Ramos (cell line): ENCODE data around the gene FIGNL2.

Experiments
- in situ Hi-C: fragments of 300-500 bp; cut with MboI; formaldehyde crosslinking; loops from one replicate; pipeline ENCODE4 v1.14.3; 2022; ENCODE audit warnings: low sequenced_read_pairs; ENCODE audit not compliant: unreplicated experiment

The FIGNL2 gene

GRCh38 chr12:51838762-51839161, 9.8 kb downstream of the FIGNL2 start:
- in situ Hi-C loops: loop anchor here (25.0 kb wide), 1 partner anchor 426 kb away; the partner anchor contains the start of gene SLC4A8

DNA sequence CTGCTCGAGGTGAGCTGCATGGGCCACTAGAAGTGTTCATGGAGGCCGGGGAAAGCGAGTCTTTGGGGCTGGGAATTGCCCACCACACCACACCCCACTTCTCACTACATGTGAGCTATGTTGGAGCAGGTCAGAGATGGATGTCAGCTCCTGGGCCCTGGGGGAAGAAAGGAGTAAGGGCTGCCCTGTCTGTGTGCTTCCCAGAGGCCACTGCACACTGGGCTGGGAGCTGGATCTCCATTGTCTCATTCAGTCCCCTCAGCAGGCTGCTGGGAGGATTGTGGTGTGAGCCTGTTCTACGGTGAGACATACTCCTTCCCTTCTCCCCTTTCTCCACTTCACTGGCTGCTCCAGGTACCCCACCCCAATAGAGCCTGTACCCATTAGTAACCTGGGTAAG, 10.5 kb downstream of the FIGNL2 start:
- in situ Hi-C loops: loop anchor here (25.0 kb wide), 1 partner anchor 426 kb away; the partner anchor contains the start of gene SLC4A8

- in situ Hi-C loops: loop anchor here (25.0 kb wide), 1 partner anchor 425 kb away; the partner anchor contains the start of gene SLC4A8
Measured at GRCh38 chr12:51837286-51837685, 11.2 kb downstream of the FIGNL2 start.

DNA sequence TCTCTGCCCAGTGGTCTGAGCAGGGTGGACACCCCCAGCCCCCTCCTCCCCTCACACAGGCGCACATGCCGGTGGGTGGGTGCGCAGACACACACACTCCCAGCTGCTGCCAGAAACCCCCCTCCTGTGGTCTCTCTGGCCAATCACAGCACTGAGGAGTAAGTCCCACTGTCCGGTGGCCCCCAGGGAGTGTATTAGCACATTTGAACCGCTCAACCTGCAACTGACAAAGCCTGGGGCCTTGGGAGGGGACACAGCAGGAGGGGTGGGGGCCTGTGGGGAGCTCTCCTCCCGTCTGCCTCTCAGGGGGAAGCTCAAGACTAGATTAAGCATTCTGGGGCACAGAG, 11.7 kb downstream of the FIGNL2 start:
- in situ Hi-C loops: loop anchor here (25.0 kb wide), 1 partner anchor 424 kb away; the partner anchor contains the start of gene SLC4A8

DNA sequence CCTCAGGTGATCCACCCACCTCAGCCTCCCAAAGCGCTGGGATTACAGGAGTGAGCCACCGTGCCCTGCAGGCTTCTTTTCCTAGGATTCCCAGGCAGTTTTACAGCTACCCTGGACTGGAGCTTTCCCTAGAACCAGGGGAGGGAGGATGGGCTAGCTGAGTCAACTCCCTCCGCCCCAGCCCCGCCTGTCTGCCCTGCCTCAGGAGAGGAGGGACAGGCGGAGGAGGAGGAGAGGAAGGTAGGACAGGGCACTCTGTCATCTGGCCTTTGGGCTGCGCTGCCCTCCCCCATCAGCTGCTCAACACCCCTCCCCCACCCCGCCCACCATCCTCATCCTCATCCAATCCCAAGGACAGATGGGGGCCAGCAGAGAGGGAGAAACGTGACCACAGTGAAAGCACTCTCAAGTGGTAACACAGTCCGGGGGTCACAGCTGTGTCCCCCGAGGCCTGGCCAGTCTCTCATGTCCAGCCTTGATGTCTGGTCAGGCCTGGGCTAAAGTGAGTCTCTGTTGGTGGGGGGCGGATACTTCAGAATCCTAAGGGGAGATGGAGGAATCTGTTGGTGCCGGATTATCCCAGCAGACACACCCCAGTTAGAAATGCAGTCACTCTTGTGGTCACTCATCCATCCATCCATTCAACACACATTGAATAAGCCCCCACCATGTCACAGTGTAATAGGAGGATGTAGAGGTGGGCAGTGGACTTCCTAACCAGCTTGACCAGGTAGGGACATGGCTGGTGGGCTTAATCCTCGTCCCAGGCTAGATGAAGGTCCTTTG, 12.3 kb downstream of the FIGNL2 start:
- in situ Hi-C loops: loop anchor here (25.0 kb wide), 1 partner anchor 424 kb away; the partner anchor contains the start of gene SLC4A8

DNA sequence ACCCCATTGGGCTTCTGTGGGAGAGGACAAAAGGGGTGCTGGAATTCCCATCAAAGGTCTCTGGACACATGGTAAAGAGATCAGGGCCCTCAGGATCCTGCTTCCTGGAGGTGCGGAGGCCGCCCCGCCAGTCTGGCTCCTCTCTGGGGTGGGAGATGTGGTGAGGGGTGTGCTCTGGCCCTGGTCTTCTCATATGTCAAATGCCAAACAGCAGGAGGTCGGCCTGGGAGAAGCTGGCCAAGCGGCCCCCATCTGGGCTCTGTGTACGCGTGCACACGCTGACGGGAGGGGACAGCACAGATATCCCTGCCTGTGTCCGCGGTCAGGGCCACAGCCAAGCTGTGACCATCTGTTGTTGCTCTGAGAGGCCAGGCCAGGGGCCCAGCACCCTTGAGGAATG, 14.1 kb downstream of the FIGNL2 start:
- in situ Hi-C loops: loop anchor here (25.0 kb wide), 1 partner anchor 422 kb away; the partner anchor contains the start of gene SLC4A8

DNA sequence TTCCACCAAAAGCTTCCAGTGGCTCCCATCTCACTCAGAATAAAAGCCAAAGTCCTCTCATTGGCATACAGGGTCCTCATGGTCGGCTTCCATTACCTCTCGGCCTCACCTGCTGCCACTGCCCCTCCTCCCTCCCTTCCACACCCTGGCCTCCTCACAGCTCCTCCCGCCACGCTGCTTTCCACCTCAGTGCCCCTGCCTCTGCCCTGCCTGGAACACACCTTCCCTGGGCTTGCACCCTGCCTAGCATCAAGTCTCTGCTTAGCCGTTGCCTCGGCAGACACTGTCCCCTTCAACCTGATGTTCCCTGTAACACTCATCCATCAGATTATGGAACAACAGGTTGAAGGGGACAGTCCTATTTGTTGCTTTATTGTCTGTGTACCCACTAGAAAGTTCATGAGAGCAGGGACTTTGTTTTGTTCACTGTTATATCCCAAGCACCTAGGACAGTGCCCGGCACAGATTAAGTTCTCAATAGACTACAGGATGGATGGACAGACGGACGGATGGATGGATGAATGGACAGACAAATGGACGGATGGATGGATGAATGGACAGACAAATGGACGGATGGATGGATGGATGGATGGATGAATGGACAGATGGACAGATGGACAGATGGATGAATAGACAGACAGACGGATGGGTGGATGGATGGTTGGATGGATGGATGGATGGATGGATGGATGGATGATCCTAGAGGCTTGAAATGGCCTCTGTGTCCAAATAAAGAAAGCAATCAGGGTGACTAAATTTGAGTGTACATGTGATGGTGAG, 14.9 kb downstream of the FIGNL2 start:
- in situ Hi-C loops: loop anchor here (25.0 kb wide), 1 partner anchor 421 kb away; the partner anchor contains the start of gene SLC4A8

DNA sequence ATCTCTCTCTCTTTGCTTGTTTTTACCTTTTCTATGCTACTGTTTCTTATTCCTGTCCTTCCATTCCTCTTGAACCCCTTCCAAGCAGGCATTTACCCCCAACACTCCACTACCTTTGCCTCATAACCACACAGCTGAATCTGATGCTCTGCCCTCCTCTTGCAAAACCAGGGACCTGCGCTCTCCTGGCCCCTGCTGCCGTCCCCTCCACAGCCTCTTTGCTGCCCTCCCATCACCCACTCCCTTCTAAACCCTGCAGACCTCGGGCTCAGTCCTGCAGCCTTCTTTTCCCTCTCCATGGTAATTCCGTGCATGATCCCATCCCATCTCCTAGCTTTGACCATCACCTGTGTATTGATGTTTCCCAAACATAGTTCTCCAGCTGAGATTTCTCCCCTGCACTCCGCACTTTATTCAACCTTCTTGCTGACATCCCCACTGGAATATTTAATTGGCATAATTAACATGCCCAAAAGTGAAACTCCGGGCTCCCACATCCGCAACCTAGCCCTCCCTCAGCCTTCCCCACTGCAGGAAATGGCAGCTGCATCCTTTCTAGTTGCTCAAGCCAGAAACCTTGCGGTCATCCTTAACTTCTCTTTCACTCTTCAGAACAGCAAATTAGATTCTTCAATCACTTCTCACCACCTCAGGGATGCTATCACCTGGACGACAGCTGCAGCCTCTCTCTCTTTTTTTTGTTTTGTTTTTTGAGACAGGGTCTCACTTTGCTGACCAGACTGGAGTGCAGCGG, 16.0 kb downstream of the FIGNL2 start:
- in situ Hi-C loops: loop anchor here (25.0 kb wide), 1 partner anchor 420 kb away; the partner anchor contains the start of gene SLC4A8

GRCh38 chr12:51831817-51832216, 16.7 kb downstream of the FIGNL2 start:
- in situ Hi-C loops: loop anchor here (25.0 kb wide), 1 partner anchor 420 kb away; the partner anchor contains the start of gene SLC4A8

DNA sequence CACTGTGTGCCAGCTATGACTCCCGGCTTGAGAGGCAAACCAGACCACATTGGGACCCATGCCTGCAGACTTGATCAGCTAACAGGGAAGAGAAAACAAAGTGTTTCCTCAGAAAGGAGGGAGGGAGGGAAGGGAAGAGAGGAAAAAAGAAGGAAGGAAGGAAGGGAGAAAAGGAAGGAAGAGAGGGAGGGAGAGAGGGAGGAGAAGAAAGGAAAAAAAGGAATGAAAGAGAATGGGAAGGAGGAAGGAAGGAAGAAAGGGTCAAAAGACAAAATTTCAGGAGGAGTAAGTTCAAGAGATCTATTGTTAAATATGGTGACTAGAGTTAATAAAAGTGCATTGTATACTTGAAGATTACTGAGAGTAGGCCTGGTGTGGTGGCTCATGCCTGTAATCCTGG, 18.9 kb downstream of the FIGNL2 start:
- in situ Hi-C loops: loop anchor here (25.0 kb wide), 1 partner anchor 417 kb away; the partner anchor contains the start of gene SLC4A8

GRCh38 chr12:51829011-51829481, 19.5 kb downstream of the FIGNL2 start:
- in situ Hi-C loops: loop anchor here (25.0 kb wide), 1 partner anchor 417 kb away; the partner anchor contains the start of gene SLC4A8

- in situ Hi-C loops: loop anchor here (25.0 kb wide), 1 partner anchor 416 kb away; the partner anchor contains the start of gene SLC4A8
Measured at GRCh38 chr12:51827925-51828818, 20.3 kb downstream of the FIGNL2 start.

- in situ Hi-C loops: loop anchor here (25.0 kb wide), 1 partner anchor 415 kb away; the partner anchor contains the start of gene SLC4A8
Measured at GRCh38 chr12:51826881-51827280, 21.6 kb downstream of the FIGNL2 start.

GRCh38 chr12:51825216-51825615, 23.3 kb downstream of the FIGNL2 start:
- in situ Hi-C loops: loop anchor here (25.0 kb wide), 1 partner anchor 413 kb away; the partner anchor contains the start of gene SLC4A8

DNA sequence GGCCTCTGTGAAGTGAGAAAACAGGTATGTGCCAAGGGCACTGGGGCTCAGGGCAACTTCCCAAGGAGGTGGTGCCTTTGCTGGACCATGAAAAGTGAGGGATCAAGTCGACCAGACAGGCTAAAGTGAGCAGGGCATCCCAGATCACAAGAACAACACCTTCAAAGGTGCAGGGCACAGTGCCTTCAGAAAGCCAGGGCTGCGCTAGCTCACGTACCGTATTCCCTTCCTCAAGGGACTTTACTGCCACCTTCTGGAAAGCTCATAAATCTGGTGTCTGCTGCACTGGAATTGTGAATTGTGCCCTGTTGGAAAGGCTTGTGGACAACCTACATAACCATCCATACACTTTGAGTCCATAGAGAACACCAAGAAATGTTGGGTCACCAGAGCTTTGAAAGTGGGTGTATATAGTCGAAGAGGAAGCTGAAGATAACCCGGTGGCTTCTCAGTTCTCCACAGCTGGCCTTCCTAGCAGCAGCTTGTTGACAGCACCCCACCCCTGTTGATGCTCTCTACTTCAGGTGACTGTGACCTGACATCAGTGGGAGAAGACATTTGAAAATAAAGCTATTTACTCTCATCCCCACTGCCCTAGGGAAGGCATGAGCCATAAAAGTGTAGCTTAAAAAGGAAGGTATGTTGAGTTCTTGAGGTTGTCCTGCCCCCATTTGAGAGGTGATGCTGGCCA, 24.5 kb downstream of the FIGNL2 start:
- in situ Hi-C loops: no loop called here

GRCh38 chr12:51822956-51823355, 25.6 kb downstream of the FIGNL2 start:
- in situ Hi-C loops: no loop called here

DNA sequence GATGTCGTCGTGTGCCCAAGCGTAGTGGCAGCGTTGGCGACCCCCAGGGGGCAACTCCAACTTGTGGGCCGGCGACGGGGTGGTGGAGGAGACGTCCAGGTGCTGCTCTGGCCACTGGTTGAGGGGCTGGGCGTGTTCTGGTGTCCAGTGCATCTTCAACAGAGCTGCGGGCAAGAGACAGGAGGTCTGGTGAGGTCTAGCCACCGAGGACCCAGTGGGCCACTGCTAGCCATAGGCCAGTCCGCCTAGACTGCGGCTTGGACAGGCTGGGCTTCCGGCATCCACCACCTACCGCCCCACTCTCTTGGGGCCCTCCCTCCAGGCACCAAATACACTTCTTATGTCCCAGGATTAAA, 26.3 kb downstream of the FIGNL2 start:
- in situ Hi-C loops: no loop called here
